Dermis blood vessel endothelial cell (primary cell): ENCODE measurements around the gene PTPRD. TPM values are rescaled to one million over a fixed set of nuclear protein-coding genes. Genes with fewer than 3 reads are reported as not detected.

Experiments
- DNase-seq: peaks from one replicate; pipeline ENCODE4 v3.0.0; 2010
- total RNA-seq: library from RNA; depleted of rRNA; stranded (reverse); fragments of >200 nt; gene quantifications from 2 replicates; pipeline ENCODE4 v1.2.3, GENCODE V29; 2014

The PTPRD gene
- total RNA-seq, 1 donor from 2014 or later: 3.2 TPM

DNA sequence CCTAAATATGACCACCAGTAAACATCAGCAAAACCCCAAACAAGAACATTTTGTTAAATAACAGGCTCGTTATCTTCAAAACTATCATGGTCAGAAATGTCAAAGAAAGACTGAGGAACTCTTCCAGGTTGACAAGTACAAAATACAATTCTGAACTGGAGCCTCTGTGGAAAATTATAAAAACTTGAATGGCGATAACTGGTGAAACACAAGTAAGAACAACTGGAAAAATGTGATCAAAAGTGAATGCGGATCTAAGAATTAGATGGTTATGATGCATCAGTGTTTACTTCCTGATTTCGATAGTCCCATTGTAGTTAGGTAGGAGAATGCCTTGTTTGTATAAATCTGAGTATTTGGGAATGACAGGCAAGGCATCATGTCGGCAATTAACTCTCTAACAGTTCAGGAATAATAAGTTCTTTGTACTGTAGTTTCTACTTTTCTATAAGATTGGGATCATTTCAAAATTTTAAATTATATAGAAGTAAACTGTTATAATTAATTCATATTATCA lies 2073.1 kb downstream of the PTPRD start:
- DNase-seq: no peak

DNA sequence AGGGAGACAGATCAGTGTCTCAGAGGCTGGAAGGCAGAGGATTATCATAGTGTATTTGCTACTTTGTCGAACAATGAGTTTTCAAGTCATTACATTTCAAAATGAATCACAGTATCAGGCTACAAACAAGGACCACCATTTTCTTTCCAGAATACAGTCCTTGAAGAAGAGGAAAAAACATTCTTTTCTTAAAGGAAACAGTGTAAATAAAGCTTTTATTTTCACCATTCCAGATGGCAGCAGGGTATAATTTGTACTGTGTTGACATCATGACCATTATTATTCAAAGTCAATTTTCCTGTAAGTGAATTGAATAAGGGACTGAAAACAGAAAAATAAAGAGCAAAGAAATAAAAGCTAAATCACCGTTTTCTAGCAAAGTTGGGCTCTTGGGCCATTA lies 2076.0 kb downstream of the PTPRD start:
- no peak for DNase-seq

DNA sequence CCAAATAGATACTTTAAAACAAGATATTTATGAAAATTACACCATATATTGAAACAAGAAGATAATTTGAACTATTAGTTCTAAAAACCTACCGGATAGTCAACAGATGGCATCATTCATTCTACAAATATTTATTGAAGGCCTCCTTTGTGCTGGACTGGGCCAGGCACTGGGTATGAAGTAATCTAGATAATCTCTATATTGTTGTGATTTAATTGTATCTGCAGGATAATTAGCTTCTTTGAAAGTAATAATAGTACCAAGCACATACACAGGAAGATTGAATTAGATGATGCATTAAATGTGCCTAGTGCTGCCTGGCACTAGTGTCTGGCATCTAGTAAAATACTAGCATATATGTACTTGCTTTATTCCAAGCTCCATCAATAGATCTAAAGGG lies 2078.0 kb downstream of the PTPRD start:
- no peak for DNase-seq

DNA sequence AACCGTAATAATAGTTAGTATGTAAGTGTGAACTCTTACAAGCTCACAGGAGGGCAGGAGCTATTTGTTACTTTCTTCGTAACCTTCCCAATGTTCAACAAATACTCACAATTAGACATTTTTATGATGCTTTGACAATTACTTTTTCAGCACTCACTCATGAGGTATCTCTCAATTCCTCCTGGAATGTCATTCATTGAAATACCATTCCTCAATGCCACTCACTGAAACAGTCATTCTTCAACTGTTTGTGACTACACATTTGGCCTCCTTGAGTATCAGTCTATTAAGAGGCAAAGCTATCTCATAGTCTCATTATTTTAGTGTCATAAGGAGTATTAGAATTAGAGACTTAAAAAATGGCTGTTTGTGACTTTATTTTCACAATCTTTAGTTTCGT lies 2079.1 kb downstream of the PTPRD start:
- no peak for DNase-seq

DNA sequence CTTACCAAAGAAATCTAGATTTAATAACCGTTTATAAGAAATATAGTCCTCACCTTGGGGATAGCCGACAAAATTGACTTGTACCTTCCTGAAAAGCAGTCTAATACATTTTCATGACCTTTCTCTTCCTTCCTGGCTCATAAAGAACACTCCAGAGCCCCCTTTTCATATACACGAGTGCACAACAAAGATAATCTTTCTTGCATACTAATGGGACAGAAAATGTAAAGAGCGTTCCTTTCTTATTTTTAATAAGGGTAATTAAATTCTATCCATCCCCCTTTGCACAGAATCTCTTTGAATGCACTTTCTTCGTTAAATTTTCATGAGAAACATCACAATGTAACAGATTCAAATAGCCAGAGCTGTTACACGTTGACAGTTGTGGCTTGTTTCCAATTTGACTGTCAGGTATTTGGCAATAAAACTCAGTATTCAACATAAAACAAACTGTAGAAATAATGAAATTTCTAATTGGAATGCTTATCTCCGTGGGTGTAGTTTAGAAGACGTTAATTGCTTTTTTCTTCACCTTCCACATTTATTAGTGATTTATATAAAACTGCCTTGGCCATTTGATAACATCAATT lies 2080.9 kb downstream of the PTPRD start:
- no peak for DNase-seq

DNA sequence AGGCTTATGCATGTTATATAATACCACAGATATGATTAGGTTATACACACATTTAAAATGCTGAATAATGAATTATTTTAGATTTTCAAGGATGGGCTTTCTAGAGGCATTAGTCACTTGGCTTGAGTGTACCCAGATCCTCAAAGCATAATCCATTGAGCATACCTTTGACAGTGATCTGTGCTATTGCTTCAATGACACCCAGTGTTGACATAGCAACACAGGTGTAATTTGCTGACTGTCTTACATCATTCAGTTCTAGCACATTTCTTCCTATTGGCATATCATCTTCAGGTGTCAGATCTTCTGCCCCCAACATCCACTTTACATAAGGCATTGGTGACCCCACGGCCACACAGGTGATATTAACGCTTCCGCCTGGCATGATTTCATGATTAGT lies 2091.7 kb downstream of the PTPRD start:
- no peak for DNase-seq

DNA sequence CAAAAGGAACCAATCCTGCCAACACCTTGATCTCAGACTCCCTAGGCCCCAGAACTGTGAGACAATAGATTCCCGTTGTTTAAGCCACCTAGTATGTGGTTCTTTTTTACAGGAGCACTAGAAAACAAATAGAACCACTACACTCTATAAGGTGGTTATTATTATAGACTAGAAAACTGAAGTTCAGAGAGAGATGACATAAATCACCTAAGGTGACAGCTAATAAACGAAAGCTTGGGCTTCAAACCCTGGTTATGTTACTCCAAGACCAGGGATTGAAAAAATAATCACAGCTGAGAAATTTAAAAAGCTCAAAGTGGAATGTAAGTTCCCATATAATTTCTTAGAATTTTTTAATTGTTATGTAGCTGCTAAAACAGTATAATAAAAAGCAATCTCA lies 2097.1 kb downstream of the PTPRD start:
- DNase-seq: no peak

DNA sequence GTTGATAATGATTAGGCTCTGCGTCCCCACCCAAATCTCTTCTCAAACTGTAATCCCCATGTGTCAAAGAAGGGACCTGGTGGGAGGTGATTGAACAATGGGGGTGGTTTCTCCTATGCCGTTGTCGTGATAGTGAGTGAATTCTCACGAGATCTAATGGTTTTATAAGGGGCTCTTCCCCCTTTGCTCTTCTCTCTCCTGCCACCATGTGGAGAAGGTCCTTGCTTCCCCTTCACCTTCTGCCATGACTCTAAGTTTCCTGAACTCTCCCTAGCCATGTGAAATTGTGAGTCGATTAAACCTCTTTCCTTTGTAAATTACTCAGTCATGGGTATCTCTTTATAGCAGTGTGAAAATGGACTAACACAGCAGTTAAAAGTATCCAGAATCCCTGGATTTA lies 2098.0 kb downstream of the PTPRD start:
- DNase-seq: no peak

DNA sequence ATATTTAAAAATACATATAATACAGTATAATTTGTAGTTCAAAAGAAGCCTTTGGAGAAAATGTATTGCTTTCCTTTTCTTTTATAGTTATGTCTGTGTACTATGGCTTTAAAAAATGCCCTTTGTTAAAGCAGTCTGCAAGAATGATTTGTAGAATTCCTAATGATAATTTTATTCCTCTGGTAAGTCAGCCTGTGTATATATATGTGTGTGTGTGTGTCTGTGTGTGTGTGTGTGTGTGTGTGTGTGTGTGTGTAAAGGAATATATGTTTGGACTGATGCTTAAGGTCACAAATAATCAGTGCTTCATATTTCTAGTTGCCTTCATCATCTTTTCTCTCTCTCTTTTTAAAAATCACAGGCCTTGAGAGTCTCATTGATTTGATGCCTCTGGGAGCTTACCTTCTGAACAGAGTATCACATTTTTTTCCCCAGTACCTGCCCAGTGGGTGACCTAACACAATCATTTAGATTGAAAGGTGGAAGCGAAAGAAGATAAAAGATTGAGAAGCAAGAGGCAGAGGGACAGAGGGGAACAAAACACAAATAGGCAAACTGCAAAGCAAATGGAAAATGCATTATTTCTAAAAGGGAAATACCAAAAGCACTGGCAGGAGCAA lies 2104.0 kb downstream of the PTPRD start:
- DNase-seq: no peak

DNA sequence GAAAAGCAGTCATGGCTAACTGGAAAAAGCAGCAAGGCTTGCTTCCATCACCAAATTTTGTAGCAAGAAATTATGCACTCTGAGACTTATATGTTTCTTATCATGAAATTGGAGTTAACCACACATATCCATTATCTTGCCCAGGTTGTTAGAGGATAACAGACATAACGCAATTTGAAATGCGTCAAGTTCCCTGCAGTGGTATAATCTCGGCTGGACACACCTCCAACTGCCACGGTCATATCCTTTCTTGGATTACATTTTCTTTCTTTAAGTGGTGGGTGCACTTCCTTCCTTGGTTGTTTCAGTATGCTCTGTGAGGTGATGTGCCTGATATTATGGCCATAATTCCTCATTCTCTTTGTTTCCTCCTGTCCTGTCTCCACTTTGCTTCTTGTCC lies 2118.2 kb downstream of the PTPRD start:
- no peak for DNase-seq

DNA sequence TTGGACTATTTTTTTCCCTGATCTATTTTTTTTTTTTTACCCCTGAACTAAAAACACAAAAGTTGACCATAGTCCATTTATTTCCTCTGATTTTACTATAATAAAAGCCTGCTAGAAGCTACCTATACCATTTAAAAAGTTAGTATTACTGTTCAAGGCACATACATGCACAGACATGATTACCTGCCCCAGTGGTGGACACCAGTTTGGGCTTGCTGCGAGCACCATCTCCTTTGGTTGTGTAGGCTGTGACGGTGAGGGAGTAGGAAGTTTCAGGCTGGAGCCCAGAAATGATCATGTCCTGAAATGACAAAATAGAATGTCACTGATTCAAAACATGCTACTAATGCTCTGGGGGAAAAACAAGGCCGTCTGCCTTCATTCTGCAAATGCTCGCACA lies 2120.1 kb downstream of the PTPRD start:
- DNase-seq: no peak

DNA sequence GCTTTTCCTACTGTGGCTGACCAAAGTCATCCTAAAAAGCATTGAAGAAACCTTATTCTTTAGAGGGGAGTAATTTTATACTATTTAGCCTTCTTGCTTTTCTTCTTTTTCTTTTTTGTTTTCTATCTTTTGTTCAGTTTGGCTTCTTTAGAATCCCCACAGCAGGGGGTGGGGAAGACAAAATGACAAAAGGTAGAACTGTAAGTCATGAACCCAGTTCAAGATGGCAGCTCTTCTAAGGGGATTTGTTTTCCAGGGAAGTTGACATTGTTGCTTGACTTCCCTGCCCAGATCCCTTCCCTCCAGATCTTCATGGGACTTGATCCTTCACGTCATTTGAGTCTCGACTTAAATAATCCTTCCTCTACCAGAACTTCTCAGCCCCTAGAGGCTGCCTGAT lies 2120.8 kb downstream of the PTPRD start:
- no peak for DNase-seq

DNA sequence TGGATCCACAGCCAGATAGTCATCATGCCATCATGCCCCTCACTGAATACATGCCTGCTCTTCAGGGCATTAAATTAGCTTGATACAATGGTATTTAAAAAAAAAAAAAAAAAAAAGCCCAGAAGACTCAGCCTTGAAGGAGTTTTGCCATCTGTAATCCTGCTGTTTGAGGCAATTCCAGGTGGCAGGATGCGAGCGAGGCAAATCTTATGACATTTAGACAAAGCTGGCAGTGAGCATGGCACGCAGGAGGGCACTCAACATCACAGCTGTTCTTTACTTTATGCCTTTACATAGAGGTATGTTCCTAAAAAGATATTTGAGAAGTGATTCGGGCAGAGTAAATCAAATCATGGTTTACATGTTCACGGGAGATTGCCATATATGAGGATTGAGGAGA lies 2121.2 kb downstream of the PTPRD start:
- no peak for DNase-seq

DNA sequence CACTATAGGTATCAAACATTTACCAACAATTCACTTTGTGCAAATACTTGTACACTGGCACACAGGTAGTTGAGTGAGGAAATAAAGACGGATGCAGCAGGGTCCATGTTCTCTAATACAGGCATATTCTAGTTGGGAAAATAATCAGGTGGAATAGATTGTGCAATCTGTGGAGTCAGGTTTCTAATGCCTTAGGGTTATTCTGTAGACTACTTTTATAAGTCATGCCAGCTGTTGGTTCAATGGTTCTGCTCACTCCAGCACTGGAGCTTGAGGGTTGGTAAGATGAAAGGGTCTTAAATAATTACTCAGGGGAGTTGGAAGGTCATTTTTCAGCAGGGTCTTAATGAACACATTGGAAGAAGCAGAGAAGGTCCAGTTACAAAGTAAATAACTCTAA lies 2123.0 kb downstream of the PTPRD start:
- DNase-seq: no peak

DNA sequence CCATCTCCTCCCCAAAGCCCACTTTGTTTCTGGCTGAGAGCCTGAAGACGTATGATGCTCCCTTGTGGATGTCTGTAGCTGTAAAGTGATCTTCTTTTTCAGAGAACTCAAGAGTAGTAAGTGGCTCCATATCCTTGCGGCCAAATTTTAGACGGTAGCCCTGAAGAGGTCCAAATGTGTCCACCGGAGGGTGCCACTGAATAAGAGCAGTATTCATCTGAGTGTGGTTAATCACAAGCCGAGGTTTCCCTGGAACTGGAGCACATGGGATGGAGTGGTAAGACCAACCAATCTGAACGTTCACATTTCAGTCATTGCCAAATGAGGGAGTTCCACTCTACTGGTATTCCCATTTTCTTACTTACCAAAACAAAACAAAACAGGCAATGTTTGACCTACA lies 2126.7 kb downstream of the PTPRD start:
- peak; percentile 50 for DNase-seq

DNA sequence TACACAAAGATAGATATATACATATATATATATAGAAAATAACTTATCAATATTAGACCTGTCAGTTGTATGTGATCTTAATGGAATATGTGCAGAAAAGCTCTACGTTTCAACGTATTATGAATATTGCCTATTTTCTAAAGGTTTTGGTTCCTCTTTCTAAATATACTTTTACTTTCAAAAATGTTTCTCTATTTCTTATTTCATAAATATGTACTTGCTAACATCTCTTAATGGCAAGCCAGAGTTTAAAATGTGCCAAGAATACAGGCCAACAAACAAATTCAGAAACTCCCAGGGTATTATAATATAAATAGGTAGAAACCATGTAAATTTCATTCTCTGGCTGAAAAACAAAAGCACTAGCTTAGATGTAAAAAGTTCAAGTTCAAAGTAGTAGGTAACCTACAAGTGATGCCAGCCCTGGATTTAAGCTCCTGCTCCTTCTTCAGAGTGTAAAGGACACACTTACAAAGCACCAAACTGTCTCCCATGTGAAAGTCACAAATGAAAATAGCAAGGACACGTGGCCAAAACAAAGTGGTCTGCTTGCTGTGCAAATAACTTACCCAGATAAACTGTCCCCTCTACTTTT lies 2128.1 kb downstream of the PTPRD start:
- DNase-seq: no peak

DNA sequence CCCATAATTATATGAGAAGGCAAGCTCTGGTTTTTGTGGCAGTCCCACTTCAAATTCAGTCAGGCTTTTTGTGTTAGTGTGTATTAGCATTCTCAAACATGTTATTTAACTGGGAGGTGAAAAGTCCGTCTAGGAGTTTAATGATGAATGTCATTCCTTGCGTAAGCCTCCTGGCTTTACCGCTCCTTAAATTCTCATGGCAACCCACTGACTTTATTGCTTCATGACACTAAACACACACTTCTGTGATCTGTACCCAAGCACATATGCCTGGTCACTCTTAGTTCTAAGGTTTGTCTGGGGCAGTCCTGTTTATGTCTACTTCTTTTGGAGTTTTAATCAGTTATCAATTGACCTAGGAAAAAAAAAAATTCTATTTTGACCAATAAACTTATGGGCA lies 2135.4 kb downstream of the PTPRD start:
- no peak for DNase-seq

DNA sequence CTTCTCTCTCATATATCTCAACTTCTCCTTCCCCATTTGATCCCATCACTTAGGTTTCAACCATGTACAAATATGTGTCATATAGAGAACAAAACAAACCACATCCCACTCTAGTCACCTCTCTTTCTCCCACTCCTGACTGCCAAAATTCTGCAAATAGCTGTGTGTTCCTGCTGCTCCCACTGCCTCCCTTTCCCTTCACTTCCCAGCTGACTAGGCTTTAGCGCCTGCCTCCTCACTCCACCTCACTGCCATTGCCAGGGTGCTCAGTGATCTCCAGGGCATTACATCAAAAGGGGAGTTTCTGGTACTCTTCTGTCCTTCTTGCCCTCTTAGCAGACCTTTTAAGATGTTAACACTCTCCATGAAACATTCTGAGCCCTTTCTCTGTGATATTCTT lies 2137.9 kb downstream of the PTPRD start:
- no peak for DNase-seq

DNA sequence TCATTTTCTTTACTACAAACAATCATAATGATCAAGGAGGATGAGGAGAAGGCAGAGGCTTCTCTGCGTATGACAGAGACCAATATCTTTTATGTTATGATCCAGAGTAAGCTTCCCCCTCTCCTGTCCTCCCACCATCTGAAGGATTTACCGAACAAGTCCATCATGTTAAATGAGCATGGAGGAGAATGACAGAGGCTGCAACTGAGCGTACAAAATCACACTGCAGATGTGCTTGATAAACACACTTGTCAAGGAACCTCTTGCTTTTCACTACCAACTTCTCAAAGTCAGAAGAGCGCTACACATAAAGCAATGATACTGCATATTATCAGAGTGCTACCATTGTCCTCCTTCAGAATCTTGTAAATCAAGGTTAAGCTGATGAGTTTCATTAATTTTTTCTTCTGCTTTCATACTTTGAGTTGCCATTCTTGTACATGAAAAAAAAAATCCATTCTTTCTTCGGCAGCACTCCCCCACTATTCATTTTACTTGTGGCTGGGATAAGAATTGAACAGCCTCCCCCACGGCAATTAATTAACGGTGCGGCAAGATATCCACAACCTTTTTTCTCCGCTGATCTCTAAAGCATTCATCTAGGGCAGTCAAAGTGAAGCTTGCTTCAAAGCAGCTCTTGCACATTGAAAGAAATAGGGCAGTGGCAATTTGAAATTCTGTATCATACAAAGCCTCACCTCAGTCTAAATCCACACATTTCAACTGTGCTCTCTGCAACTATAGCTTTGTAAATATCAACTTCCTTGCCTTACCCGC lies 2139.4 kb downstream of the PTPRD start:
- DNase-seq: no peak

DNA sequence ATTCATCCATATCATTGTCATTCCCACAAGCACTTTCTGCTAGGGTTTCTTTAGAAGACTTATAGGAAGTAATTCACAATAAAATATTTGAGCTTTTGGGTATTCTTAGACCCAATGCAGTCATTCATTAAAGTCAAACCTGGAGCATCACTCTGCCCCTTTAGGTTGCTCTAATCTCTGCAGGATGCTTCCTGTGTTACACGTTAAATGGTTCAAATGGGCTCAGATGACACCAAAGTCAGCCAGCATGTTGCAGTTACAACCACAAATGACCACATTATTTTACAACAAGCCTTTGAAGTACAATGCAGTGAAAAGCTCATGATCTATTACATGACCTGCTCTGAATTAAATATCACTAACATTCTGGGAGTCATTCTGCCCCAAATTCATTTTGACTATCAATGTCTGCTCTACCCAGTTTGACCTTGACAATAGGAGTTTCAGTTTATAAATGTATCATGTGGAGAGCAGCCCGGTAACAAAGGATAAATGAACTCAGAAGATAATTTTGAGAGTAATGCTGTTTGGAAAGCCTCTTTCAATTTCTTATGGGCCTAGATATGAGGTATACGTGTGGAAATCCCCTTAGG lies 2144.7 kb downstream of the PTPRD start:
- no peak for DNase-seq

DNA sequence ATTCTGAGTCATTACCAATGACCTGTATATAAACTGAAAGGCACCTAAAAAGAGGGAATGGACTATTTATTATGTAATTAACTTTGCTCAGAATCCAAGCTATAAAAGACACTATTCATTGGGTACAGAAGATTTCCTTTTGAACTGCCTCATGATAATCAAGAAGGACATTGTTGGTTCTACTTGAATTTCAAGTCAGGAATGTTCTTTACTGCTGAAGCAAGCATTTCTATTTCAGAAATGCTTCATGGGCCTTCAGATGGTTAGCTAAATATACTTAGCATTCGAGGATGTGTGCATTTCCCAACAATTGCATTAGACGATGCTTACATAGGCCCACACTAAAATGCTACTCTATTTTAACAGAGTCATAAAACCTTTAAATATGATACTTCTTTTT lies 2155.0 kb downstream of the PTPRD start:
- no peak for DNase-seq

DNA sequence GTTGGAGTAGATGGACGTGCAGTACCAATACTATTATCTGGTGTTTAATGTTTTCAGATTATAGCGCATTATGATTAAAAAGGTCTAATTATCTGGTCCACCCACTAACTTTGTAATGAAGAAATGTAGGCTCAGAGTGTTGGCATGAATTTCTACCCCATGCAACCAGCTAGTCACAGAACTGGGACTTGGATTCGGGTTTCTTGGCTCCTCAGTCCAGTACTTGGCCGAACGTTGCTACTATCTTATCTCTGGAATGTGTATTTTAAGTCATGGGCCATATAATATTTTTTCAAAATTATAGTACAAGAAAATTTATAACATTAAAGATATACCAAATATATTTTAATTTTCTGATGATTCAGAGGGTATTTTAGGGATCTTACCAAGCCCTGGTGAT lies 2155.7 kb downstream of the PTPRD start:
- no peak for DNase-seq

DNA sequence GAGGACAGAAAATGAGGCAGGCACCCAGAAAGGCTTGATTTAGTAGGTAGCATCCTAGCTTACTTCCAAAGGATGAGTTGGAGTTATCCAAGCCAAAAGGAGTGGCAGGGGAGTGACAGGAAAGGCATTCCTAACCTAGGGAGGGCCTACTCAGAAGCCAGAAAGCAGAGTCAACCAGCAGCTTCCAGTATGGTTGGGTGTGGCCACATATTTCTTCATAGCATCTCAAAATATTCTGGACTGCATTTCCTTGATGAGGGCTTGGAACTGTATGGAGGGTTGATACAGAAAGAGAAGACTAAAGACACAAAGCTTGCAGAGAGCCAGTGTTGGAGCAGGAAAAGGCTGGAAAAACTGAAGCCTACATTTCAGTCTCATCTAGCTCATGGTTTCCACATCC lies 2156.5 kb downstream of the PTPRD start:
- DNase-seq: no peak
